GM19395 (cell line): ENCODE data around the gene DNAH17.

Experiments used
- ATAC-seq: cut with Tn5 transposase; IDR thresholded peaks from one replicate; pipeline ENCODE4 v1.9.1; 2021; ENCODE audit warnings: mild to moderate bottlenecking, moderate library complexity; ENCODE audit not compliant: unreplicated experiment

Gene DNAH17

DNA sequence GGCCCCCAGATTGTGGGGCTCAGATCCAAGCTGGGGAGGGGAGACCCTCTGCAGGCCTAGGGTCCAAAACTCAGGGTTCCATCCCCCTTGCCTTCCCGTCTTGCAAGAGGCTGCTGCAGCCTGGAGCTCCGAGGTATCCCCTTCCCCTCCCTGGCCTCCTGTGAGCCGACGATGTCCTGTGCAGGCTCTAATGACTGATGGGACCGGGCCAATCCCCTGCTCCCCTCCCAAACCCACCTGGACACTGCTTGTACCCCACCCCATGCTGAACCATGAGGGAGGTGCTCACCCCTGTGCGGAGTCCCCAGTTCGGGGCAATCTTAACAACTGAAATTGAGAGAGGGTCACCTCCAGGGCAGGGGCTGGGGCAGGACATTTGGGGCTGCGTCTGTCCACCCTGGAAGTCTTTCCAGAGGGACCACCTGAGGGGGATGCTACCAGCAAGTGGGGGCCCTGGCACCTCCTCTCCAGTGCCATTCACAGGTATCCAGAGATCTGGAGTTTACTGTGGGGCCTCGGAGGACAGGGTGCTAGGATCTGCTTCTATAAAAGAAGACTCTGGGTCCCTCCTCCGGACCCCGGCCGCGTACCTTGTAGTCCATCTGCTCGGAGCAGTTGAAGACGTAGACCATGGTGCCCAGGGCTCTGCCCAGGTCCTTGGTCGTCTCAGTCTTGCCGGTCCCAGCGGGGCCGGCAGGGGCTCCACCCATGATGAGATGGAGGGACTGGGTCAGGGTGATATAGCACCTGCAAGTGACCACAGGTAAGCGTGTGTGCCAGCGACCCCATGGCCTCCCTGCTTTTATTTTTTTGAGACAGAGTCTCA, 77.3 kb downstream of the DNAH17 start:
- ATAC-seq, result no peak

DNA sequence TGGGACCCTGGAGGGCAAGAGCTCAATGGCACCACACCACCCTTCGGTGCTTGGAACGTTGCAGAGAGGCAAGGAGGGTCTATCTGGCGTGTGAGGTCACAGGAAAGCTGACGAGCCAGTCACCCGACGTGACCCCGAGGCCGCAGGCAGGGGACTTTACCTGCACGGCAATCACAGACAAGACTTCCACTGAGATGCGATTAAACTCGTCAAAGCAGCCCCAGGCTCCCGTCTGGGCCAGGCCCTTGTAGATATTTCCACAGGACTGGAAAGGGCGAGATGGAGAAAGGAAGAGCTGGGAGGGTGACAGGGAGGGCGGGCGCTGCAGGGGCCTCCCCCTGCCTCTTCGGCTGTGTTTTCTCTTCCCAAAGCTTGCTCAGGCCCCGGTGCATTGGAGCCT, 78.3 kb downstream of the DNAH17 start:
- no peak for ATAC-seq

DNA sequence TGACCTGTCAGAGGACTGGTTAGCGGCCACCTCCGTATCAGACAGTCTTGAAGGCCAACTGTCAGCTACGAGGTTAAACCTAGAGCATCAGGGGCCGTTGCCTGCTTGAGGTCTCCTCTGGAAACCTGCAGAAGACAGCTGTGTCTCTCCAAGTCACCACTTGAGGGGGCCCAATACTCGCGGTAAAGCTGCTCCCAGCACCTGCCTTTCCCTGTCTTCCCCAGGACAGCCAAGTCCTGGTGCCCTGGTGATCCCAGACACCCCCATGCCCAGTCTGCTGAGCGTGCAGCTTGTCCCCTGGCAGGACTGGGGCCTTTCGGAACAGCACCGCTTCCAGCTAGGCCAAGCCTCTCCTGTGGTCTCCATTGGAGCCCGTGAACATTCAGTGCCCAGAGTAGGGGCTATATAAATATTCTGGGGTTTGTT, 80.1 kb downstream of the DNAH17 start:
- no peak for ATAC-seq

DNA sequence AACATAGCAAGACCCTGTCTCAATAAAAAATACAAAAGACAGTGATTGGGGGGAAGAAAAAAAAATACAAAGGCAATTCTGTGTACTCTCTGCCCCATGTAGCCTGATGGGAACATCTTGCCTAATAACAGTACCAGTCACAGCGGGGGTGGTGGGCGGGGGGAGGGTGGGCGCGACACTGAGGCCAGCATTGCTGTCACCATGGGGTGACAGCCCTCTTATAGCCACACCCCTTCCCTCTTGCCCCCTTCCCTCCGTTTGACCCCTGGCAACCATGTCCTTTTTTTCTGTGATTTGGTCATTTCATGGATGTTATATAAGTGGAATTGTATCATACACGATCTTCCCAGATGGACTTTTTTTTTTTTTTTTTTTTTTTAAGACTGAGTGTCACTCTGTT, 80.9 kb downstream of the DNAH17 start:
- no peak for ATAC-seq

DNA sequence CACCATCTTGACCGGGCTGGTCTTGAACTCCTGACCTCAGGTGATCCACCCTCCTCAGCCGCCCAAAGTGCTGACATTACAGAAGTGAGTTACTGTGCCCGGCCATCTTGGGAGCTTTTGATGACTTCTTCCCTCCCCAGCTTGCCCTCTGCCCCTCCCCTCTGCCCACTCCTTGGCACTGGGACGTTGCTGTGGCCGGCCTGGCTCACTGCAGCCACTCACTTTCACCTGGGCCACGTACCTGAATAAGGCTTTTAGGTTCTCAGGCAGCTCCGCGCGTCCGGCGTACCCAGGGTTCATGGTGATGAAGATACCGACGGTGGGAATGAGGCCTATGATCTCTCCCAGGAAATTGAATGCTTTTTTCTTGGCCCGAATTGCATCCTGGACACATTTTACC, 81.6 kb downstream of the DNAH17 start:
- ATAC-seq, result no peak

DNA sequence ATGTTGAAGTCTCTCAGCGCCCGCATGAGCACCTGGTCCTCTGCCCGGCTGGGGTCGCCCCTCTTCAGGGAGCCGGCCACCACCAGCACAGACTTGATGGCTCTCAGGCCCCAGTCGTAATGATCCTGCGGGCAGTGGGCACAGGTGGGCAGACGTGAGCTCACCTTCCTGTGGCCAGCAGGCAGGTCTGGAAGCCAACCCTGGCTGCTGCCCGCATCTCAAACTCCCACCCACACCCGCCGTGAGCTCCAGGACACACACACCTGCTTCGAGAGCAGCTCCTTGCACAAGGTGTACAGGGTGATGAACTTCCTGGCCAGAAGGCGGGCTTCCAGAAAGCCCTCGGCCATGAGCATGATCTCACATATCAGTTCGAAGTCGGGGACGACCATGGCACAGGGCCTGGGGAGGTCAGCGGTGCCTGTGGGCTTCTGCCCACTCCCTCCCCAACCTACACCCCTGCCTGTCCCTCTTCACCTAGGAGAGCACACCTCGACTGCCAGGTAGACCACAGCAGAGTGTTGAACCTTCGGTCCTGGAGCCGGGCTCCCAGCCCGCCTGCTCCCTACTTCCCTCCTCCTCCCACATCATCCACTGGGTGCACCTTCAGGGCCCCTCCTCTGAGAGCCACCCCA, 82.4 kb downstream of the DNAH17 start:
- ATAC-seq, result no peak

DNA sequence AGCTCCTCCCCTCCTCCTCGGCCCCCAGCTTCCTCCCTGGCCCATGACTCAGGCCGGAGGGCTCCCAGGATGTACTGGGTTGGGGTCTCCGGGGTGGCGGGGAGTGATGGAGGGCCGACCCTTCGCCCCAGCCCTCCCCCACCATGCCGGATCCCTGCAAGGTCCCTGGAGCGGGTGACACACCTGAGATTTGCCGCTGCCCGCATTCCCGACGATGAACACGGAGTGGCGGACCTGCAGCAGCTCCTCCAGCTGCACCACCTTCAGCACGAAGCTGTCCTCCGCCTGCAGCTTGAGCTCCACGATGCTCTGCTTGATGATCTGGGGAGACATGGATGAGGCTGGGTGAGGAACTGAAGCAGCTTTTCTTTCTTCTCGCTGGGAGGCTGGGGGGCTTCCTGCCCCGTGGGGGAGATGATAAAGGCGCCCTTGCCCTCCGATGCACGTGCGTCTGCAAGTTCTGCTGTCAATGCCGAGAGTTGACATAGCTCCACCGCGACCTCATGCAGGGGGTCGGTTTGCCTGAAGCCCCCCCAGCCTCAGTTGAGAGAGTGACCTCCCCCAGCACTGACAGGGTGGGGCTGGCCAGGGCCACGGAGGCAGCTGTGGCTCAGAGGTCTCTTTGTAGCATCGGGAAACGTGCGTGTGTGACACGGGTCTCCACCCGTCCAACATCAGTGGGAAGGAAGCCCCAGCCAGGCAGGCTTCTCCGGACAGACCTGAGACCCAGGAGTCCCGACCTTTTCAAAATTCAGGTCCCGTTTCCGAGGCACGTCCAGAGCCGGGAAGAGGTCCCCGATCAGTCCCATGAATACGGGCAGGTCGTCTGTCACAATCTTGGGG, 83.1 kb downstream of the DNAH17 start:
- ATAC-seq, result no peak

DNA sequence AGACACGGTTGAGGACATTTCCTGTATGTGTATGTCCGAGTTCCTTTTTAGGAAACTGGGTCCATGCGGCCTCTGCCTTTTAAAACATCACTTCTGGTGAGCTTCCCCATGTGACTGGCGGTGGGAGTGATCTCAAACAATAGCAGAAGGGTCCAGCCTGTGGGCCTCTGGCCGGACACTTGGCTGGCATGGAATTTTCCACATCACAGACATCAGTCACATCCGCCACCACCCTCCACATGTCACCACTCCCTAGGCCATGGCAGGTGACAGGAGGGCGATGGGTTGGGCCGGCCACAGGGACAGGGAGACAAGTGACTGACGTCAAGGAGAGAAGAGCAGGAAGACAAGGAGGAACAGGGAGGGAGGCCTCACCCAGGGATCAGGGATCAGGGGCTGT, 83.7 kb downstream of the DNAH17 start:
- no peak for ATAC-seq

DNA sequence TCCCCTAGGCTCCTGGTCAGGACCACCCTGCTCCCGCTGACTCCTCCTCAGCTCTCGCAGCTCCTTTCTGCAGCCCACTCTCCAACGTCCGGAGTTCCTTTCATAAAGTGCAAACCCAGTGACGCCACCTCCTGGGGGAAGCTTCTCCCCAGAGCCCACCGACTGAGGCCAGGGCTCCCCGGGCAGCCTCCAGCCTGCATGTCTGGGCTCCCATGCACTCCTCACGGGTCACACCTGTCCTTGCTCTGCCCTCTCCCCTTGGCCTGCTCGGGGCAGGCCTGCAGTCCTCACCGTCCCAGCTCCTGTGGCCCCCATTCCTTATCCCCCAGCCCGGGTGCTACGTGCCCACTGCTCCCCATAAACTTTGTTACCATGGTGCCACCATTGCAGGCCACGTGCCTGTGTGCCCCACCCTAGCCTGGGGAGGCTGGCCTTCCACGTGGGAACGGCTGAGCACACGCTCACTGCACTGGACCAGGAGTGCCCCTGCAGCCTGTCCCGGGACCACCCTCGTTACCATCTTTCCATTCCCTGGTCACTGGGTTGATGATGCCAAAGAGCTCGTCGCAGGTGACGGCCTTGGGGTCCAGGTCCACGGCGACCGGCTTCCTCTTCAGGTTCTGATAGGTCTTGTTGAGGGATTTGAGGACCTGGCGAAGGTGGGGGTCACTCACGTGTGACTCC, 84.9 kb downstream of the DNAH17 start:
- ATAC-seq, result no peak

DNA sequence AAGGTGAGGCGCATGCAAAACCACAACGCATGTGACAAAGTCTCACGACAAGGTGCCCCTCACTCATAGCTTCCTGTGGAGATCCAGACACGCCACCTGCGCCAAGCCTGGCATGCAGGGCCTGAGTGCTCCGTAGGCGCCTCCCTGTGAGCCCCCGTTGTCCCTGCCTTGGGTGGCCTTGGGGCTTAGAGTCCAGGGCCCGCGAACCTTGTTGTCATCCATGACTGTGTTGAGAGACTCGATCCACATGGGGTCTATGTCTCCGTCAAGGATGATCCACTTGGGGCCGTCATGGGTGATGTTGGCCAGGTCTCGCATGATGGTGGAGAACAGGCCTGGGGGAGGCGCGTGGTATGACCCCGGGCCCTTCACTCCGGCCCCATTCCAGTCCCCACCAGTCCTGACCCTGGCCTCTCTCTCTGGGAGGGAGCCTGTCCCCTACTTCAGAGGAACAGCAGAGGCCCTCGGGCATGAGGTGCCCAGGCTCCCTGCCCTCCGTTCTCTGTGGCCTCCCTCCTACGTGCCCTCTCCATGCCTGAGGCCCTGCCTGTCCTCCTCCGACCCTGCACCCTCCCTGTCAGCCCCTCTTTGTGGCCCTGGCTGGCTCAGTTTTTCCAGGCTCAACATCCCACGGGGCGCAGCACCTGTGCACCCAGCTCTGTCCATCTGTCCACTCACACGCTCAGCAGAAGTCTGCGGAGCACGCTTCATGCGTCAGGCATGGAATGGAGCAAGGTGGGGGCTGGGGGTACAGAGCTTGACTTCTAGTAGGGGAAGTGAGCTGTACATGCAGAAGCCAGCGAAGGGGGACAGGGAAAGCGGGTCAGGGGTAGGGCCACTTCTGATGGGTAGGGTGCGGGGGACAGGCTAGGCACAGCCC, 85.7 kb downstream of the DNAH17 start:
- no peak for ATAC-seq

DNA sequence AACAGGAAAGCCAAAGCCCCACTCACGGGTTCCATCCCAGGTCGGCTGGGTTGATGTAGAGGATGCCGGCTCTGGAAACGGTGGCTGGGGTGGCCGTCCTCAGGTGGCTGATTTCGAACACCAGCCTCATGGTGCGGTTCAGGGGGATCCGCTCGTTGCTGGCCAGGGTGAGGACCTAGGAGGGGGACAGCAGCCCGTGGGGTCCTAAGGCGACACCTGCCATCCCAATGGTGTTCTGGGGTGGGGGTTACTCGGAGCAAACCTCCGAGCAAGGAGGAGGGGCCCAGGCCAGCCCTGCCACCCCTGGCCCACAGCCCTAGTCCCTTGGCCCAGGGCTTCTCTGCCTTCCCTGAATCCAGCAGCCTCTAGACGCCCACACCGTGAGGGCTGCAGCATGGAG, 86.5 kb downstream of the DNAH17 start:
- ATAC-seq, result no peak

DNA sequence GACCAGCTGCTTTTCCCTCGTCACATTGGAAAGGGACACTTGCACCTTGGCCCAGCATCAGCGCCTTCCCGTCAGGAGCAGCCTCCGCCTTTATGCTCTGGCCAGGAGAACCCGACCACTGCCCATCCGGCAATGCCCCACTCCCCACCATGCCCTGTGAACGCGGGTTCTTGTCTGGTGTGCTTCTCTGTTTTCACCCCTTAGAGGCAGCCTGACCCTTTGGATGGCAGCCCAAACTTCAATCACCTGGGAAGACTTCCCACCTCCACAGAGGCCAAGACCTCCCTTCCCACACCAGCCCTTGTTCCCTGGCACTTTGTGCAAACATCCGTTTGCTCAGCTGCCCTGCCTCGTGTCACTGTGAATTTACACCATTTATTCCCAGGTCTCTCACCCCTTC, 87.0 kb downstream of the DNAH17 start:
- no peak for ATAC-seq

DNA sequence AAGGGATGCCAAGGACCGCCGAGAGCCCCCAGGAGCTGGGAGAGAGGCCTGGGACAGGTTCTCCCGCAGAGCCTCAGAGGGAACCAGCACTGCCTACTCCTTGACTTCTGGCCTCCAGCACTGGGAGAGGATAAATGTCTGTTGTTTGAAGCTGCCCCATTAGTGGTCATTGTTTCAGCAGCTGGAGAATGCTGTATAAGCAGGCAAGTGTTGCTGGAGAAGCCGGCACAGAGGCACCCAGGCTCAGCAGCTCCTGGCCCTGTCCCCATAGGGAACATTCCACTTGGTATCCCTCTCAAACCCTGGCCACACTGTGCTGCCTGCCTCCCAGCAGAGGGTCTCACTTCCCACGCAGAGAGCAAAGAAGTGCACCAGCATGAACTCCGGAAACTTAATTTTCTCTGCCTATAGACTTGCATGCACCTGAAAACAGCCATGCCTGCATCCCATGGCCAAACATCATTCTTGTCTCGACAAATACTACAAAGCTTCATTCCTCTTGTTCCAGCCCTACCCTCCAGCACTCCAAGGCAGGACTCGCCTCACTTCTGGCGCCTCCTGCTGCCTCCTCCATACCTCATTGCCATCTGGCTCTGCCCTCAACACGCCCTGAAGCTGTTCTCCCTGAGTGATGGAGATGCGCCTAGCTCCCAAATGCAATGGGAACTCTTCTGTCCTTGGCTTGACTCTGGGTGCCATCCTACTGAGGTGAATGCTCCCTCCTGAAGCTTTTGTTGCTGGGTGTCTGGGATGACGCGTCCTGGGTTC, 88.1 kb downstream of the DNAH17 start:
- no peak for ATAC-seq

DNA sequence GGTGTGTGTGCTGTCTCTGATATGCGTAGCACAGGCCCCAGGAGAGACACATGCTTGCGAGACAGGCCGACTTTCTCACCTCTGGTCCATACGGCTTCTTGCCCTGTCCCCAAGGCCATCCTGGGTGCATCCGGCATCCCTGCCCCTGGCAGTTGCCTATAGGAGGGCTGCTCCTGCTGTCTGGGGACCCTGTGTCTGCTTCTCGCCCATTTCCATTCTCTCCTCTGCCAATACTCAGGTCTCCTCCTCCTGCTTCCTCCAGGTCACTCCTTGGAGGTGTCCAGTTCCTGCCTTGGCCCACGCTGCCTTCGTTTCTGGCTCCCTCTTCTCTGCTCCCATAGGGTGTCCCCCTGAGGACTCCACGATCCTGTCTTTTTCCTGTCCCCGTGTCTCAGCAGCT, 89.0 kb downstream of the DNAH17 start:
- no peak for ATAC-seq

DNA sequence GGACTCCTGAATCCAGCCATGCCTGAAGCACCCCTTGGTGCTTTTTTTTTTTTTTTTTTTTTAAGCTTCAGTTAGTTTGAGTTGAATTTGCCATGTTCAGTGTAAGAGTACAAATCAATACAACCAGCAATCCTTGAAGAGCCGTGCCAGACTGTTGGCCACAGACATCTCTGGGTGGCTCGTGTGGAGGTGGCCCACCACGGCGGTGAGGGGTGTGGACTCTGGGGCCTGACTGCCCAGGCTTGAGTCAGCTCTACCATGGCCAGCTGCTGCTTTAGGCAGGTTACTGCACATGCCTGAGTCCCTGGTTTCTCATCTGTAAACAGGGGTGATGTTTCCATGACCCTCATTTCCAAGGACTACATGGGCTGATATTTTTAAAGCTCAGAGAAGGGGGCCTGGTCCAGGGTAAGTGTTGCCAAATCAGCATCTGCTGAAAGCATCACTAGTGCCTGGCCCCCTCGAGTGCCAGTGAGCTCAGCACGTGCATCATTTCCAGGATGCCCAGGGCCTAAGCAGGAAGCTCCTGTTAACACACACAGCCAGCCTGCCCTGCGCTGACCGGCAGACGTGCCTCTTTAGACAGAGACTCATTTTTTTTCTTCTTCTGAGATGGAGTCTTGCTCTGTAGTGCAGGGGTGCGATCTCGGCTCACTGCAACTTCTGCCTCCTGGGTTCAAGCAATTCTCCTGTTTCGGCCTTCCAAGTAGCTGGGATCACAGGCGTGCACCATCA, 90.1 kb downstream of the DNAH17 start:
- ATAC-seq, result no peak

DNA sequence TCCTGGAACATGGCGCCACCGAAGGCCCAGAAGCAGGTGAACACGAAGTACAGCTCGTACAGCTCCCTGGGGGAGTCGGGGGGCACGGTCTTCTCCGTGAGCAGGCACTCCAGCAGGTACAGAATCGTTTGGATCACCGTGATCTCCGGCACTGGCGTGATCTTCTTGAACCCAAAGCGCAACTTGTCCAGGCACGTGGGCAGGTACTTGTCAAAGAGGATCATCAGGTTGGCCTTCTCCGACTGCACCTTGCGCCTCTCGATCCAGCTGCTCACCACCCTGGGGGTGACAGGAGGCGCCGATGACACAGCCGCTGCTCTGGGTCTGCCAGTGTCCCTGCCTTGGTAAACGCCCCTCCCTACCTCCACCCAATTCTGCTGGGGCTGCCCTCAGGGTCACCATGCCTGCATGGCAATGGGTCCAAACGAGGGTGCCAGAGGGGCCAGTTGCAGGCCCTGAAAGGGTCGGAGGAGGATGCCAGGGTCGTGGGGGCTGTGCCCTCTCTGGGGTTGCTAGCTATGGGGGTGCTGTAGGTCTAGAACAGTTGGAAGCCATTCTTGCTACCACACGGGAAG, 90.9 kb downstream of the DNAH17 start:
- no peak for ATAC-seq

DNA sequence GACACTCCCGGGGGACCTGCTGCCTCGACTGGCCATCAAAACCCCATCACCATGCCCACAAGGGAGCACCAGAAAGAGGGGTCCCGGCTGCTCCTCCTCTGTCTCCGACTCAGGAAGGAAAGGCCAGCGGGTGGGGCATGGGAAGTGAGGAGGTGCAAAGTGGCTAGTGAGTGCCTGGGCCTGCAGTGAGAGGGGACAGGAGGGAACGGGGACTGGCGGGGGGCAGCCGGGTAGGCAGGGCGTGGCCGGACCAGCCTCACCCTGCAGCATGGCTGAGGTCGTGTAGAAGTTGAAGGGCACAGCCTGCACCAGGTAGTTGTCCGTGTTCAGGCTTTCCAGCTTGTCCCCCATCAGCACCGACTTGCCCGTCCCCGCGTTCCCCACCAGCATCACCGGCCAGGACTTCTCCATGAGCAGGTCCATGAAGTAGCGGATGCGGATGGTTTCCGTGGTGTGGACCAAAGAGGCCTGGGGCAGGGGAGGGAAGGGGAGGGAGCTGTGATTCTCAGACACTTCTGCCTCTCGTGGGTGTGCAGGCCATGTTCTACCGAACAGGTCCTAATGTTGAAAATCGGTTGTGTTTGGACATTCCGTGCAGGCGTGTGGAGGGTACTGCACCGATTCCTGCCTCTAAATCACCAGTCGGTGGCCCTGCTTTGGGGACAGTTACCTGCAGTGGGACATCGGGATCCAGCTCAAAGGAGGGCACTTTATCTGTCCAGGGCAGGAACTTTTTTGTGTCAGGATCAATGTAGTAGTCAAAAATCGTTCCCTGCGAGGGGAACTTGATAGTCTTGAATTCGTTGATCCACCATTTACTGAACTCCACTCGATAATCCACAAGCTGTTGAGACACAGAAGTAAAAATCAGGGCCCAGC, 91.7 kb downstream of the DNAH17 start:
- no peak for ATAC-seq
